ENCODE data around the gene GPR179.
A peak's percentile ranks its signal among the peaks of the same experiment; 100 is the strongest.

GPR179 gene

DNA sequence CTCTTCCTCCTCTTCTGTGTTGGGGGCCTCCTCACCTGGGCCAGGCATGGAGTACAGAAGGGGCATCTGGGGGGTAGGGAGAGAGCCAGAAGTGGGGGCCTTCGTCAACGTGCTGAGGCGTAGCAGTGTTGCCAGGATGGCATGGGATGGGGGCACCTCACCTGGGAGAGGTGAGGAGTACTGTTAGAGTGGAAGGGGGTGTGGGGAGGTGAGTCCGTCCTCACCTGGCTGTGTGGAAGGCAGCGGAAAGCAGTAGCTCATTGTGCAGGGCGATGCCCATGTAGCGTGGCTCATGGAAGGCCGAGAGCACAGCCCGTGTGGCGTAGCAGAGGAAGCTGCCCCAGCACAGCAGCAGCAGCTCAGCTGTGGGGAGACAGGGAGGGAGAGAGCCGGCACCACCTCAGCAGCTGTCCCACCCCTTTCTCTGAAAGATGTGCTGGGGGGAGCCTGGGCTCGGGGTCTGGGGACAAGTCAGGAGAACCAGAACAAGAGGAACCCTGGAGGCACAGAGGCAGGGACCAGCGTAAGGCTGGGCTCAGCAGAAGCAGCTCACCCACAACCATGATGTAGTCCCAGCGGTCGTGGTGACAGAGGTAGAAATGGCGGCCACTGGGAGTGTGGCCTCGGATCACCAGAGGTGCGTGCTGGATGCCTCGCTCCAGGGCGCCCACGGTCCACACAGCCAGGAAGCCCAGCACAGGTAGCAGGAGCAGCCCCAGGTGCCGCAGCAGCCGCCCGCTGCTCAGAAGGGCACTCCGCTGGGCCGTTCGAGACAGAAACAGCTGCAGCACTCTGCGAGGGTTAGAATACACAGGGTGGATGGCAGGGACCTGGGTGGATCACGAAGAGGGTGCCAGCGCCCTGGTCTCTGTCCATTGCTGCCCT is 9.0 kb downstream of the GPR179 start:
- H3K4me3 ChIP-seq (ENCODE audit: low read depth, low read length): no peak overlapping the region
- H3K9me3 ChIP-seq (ENCODE audit: severe bottlenecking): no peaks in the 10 kb centered on the region
- no peak overlapping the region for H3K27ac ChIP-seq
- no peaks in the 10 kb centered on the region for H3K36me3 ChIP-seq
- TF ChIP-seq, protein P1, sequence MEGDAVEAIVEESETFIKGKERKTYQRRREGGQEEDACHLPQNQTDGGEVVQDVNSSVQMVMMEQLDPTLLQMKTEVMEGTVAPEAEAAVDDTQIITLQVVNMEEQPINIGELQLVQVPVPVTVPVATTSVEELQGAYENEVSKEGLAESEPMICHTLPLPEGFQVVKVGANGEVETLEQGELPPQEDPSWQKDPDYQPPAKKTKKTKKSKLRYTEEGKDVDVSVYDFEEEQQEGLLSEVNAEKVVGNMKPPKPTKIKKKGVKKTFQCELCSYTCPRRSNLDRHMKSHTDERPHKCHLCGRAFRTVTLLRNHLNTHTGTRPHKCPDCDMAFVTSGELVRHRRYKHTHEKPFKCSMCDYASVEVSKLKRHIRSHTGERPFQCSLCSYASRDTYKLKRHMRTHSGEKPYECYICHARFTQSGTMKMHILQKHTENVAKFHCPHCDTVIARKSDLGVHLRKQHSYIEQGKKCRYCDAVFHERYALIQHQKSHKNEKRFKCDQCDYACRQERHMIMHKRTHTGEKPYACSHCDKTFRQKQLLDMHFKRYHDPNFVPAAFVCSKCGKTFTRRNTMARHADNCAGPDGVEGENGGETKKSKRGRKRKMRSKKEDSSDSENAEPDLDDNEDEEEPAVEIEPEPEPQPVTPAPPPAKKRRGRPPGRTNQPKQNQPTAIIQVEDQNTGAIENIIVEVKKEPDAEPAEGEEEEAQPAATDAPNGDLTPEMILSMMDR (IDR thresholded peaks at IDR 0.05; ENCODE audit: low read depth, low read length): no peak
- no peaks in the 10 kb centered on the region for H3K27me3 ChIP-seq (ENCODE audit: insufficient read depth, low read depth, severe bottlenecking)
- no peak for DNase-seq

DNA sequence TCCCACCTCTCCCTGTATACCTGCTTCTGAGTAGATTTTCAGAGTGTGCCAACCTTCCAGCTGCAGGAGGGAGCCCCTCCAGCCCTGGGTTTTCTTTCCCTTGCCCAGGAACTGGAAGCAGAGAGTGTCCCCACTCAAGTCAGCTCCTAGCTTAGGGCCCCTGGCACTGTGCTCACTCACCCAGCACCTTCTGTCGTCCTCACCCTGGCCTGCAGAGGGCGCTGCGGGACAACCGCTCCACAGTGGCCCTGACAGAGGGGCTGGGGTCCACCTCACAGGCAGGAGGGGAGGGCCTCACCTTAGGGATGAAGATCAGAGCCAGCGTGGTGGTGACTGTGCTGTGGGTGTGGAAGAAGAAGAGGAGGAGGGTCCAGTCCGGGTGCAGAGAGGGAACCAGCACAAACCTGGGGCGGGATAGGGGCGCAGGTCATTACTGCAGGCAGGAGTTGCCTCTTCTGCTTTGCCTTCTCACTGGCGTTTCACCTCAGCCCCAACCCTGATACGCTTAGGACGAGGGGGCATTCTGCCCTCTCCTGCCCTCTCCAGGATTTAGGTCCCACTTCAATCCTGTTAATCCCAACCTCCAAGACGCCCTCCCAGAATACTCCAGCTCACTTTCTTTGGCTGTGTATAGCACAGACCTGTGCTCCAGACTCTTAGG is 10.0 kb downstream of the GPR179 start:
- Histone ChIP-seq H3K4me3 (ENCODE audit: low read depth, low read length) (no peak overlapping the region), H3K27ac (no peak overlapping the region), H3K27me3 (ENCODE audit: insufficient read depth, low read depth, severe bottlenecking) (no peaks in the 10 kb centered on the region), H3K9me3 (ENCODE audit: severe bottlenecking) (no peaks in the 10 kb centered on the region), H3K36me3 (no peaks in the 10 kb centered on the region)
- peak; percentile 82 for DNase-seq
- TF ChIP-seq, protein P1 (IDR thresholded peaks at IDR 0.05; ENCODE audit: low read depth, low read length): peak; percentile 92

DNA sequence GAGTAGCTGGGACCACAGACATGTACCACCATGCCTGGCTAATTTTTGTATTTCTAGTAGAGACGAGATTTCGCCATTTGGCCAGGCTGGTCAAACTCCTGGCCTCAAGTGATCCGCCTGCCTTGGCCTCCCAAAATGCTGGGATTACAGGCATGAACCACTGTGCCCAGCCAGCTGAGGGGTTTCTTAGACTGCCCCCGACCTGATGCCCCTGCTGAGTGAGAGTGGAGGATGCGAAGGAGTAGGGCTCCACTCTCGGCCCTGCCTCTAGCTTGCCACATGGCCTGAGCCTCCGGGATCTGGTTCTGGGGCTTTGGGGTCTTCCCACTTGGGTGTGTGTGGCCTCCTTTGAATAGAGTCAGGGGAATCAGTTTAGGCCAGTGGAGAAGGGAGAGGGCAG is 11.0 kb downstream of the GPR179 start:
- Histone ChIP-seq H3K36me3 (no peaks in the 10 kb centered on the region), H3K27ac (no peak overlapping the region), H3K4me3 (ENCODE audit: low read depth, low read length) (no peak overlapping the region), H3K9me3 (ENCODE audit: severe bottlenecking) (no peaks in the 10 kb centered on the region), H3K27me3 (ENCODE audit: insufficient read depth, low read depth, severe bottlenecking) (no peaks in the 10 kb centered on the region)
- DNase-seq: no peak
- TF ChIP-seq, protein P1 (IDR thresholded peaks at IDR 0.05; ENCODE audit: low read depth, low read length): no peak

DNA sequence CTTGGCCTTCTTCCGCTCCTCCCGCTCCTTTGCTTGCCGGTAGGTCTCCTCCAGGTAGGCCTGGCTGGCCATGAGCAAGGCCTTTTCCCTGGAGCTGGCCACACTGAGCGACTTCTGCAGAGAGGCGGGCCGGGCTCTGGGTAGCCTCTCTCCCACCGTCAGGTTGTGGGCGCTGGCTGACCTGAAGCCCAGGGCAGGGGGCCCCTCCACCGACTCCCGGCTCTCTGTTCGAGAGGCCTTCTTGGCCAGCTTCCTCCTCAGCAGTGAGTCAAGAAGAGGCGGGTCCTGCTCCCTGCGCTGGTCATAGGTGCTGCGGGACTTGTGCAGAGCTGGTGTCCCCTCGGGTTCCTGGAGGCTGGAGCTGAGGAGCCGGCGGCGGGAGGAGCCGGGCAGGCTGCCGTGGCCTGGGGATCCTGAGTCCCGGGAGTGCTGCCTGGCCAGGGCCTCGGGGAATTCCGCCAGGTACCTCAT is 12.8 kb downstream of the GPR179 start:
- Histone ChIP-seq H3K27me3 (ENCODE audit: insufficient read depth, low read depth, severe bottlenecking) (no peaks in the 10 kb centered on the region), H3K36me3 (no peaks in the 10 kb centered on the region), H3K4me3 (ENCODE audit: low read depth, low read length) (no peak overlapping the region), H3K9me3 (ENCODE audit: severe bottlenecking) (no peaks in the 10 kb centered on the region), H3K27ac (no peak overlapping the region)
- TF ChIP-seq, protein P1 (IDR thresholded peaks at IDR 0.05; ENCODE audit: low read depth, low read length): no peak
- no peak for DNase-seq

DNA sequence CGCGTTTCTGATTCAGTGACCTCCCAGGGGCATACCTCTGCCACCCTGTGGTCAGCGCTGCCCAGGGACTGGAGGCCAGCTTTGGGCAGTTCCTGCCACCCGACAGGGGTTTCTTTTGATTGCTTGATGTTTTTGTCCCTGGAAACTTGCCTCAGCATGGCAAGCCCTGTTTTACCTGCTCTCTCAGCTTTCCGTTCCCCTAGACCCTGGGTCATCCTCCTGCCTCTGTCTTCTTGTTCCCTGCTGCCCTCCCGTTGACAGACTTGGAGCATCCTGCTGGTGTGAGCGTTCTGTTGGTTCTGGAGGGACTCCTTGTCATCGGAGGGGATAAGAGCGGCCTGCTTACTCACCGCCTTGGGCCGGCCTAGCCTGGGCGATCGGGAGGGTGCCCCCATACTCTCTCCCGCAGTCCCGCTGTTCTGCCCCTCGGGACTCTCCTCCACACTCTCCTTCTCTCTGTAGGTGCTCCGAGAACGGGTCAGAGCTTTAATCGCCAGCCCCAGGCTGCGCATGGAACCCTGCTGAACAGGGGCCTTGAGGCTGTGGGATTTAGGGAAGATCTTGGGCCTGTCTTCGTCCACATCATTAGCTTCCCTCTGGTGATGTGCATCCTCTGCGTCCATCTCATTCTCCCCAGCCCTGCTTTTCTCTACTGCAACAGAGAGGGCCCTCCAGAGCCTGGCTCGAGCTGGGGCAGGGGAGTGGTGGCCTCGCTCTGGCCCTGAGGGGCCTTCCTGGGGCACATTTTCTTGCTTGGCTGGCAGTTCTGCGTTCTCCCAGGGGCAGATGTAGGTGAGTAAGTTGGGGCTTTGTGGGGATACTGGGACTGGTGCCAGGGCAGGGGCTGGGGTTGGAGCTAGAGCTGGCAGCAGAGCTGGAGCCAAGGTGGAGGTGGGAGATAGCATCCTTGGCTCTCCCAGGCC is 13.7 kb downstream of the GPR179 start:
- no peaks in the 10 kb centered on the region for H3K9me3 ChIP-seq (ENCODE audit: severe bottlenecking)
- no peaks in the 10 kb centered on the region for H3K36me3 ChIP-seq
- no peak overlapping the region for H3K27ac ChIP-seq
- no peaks in the 10 kb centered on the region for H3K27me3 ChIP-seq (ENCODE audit: insufficient read depth, low read depth, severe bottlenecking)
- TF ChIP-seq, protein P1 (IDR thresholded peaks at IDR 0.05; ENCODE audit: low read depth, low read length): no peak
- H3K4me3 ChIP-seq (ENCODE audit: low read depth, low read length): no peak overlapping the region
- no peak for DNase-seq

Data from WERI-Rb-1 (cell line).